SW 1271 (cell line): ENCODE data around the gene HIVEP3.

Source experiments
- DNase-seq, 2 experiments: peaks; one replicate each; lab custom pipeline; 2025; lab: John Stamatoyannopoulos, UW

The HIVEP3 gene

GRCh38 chr1:41582351-41582750 lies 336.4 kb downstream of the HIVEP3 start:
- no peak for DNase-seq

- DNase-seq: no peak
Measured at GRCh38 chr1:41582004-41582325, 336.8 kb downstream of the HIVEP3 start.

GRCh38 chr1:41581216-41582003 lies 337.3 kb downstream of the HIVEP3 start:
- DNase-seq: no peak

GRCh38 chr1:41580520-41581172 lies 338.1 kb downstream of the HIVEP3 start:
- DNase-seq: no peak

- DNase-seq: no peak
Measured at GRCh38 chr1:41580021-41580420, 338.7 kb downstream of the HIVEP3 start.

- peak in 1 of 2 experiments; percentile 8 for DNase-seq
Measured at GRCh38 chr1:41578712-41579335, 339.9 kb downstream of the HIVEP3 start.

GRCh38 chr1:41576620-41577019 lies 342.1 kb downstream of the HIVEP3 start:
- DNase-seq: no peak

- DNase-seq: no peak
Measured at GRCh38 chr1:41576206-41576605, 342.5 kb downstream of the HIVEP3 start.

GRCh38 chr1:41574842-41575241 lies 343.9 kb downstream of the HIVEP3 start:
- no peak for DNase-seq

GRCh38 chr1:41573785-41574713 lies 344.7 kb downstream of the HIVEP3 start:
- peak in 1 of 2 experiments; percentile 56 for DNase-seq

GRCh38 chr1:41573194-41573593 lies 345.5 kb downstream of the HIVEP3 start:
- DNase-seq: no peak

GRCh38 chr1:41572224-41572623 lies 346.5 kb downstream of the HIVEP3 start:
- DNase-seq: no peak

GRCh38 chr1:41571041-41571440 lies 347.7 kb downstream of the HIVEP3 start:
- no peak for DNase-seq

- DNase-seq: no peak
Measured at GRCh38 chr1:41568204-41568603, 350.5 kb downstream of the HIVEP3 start.

- no peak for DNase-seq
Measured at GRCh38 chr1:41566969-41567368, 351.8 kb downstream of the HIVEP3 start.

- no peak for DNase-seq
Measured at GRCh38 chr1:41566274-41566885, 352.3 kb downstream of the HIVEP3 start.

- no peak for DNase-seq
Measured at GRCh38 chr1:41564741-41565475, 353.8 kb downstream of the HIVEP3 start.

- DNase-seq: no peak
Measured at GRCh38 chr1:41562328-41562727, 356.4 kb downstream of the HIVEP3 start.

- no peak for DNase-seq
Measured at GRCh38 chr1:41560931-41561330, 357.8 kb downstream of the HIVEP3 start.

GRCh38 chr1:41560496-41560895 lies 358.2 kb downstream of the HIVEP3 start:
- no peak for DNase-seq

- DNase-seq: no peak
Measured at GRCh38 chr1:41559331-41559730, 359.4 kb downstream of the HIVEP3 start.
